ENCODE data around the gene SH3RF3. TPM values are rescaled to one million over a fixed set of nuclear protein-coding genes. Genes with fewer than 3 reads are reported as not detected.

The SH3RF3 gene
- total RNA-seq, 2 experiments from 2014 or later, result 1.9 to 2.3 TPM

GRCh38 chr2:109455731-109456691 is 327.0 kb downstream of the SH3RF3 start:
- intact Hi-C loops (cut with micrococcal nuclease), result no loop called here
- Mint-ChIP-seq H3K4me3 (no peak overlapping the region), H3K9me3 (no peaks in the 10 kb centered on the region), H3K27me3 (no peaks in the 10 kb centered on the region), H3K36me3 (ENCODE audit: low read depth) (no peaks in the 10 kb centered on the region), H3K4me1 (ENCODE audit: low read depth) (peaks cover 8% of the 10 kb centered on the region), H3K27ac (no peak overlapping the region)
- ChIA-PET POLR2A (no interaction called here), CTCF (no interaction called here)
- no peak for TF ChIP-seq CTCF (IDR thresholded peaks at IDR 0.05)
- no peak for ATAC-seq
- DNase-seq, result no peak

GRCh38 chr2:109456776-109457175 is 327.8 kb downstream of the SH3RF3 start:
- Mint-ChIP-seq H3K36me3 (ENCODE audit: low read depth) (no peaks in the 10 kb centered on the region), H3K27me3 (no peaks in the 10 kb centered on the region), H3K4me1 (ENCODE audit: low read depth) (peaks cover 8% of the 10 kb centered on the region), H3K27ac (no peak overlapping the region), H3K4me3 (no peak overlapping the region), H3K9me3 (no peaks in the 10 kb centered on the region)
- ChIA-PET POLR2A (no interaction called here), CTCF (no interaction called here)
- TF ChIP-seq CTCF (IDR thresholded peaks at IDR 0.05), result no peak
- DNase-seq (no peak), ATAC-seq (no peak)
- intact Hi-C loops (cut with micrococcal nuclease), result no loop called here

- peaks cover 8% of the 10 kb centered on the region for H3K4me1 Mint-ChIP-seq (ENCODE audit: low read depth)
- POLR2A ChIA-PET, result no interaction called here
- no peaks in the 10 kb centered on the region for H3K27me3 Mint-ChIP-seq
- ATAC-seq (no peak), DNase-seq (no peak)
- H3K36me3 Mint-ChIP-seq (ENCODE audit: low read depth), result no peaks in the 10 kb centered on the region
- intact Hi-C loops (cut with micrococcal nuclease), result no loop called here
- CTCF ChIA-PET, result no interaction called here
- no peak for TF ChIP-seq CTCF (IDR thresholded peaks at IDR 0.05)
- no peak overlapping the region for H3K27ac Mint-ChIP-seq
- no peak overlapping the region for H3K4me3 Mint-ChIP-seq
- H3K9me3 Mint-ChIP-seq, result no peaks in the 10 kb centered on the region
These were observed 328.4 kb downstream of the SH3RF3 start for GRCh38 chr2:109457366-109457765.

- Mint-ChIP-seq H3K4me1 (ENCODE audit: low read depth) (peaks cover 8% of the 10 kb centered on the region), H3K27ac (no peak overlapping the region), H3K27me3 (no peaks in the 10 kb centered on the region), H3K4me3 (no peak overlapping the region), H3K36me3 (ENCODE audit: low read depth) (no peaks in the 10 kb centered on the region), H3K9me3 (no peaks in the 10 kb centered on the region)
- intact Hi-C loops (cut with micrococcal nuclease), result no loop called here
- POLR2A ChIA-PET, result no interaction called here
- DNase-seq, result no peak
- CTCF ChIA-PET, result no interaction called here
- no peak for TF ChIP-seq CTCF (IDR thresholded peaks at IDR 0.05)
- no peak for ATAC-seq
These were observed 328.8 kb downstream of the SH3RF3 start for GRCh38 chr2:109457794-109458193.

GRCh38 chr2:109458512-109458911 is 329.5 kb downstream of the SH3RF3 start:
- Mint-ChIP-seq H3K27ac (no peak overlapping the region), H3K4me1 (ENCODE audit: low read depth) (peaks cover 8% of the 10 kb centered on the region), H3K27me3 (no peaks in the 10 kb centered on the region), H3K9me3 (no peaks in the 10 kb centered on the region), H3K36me3 (ENCODE audit: low read depth) (no peaks in the 10 kb centered on the region), H3K4me3 (no peak overlapping the region)
- ATAC-seq, result no peak
- intact Hi-C loops (cut with micrococcal nuclease), result no loop called here
- TF ChIP-seq CTCF (IDR thresholded peaks at IDR 0.05), result no peak
- DNase-seq, result no peak
- CTCF ChIA-PET, result no interaction called here
- POLR2A ChIA-PET, result no interaction called here

Data from activated CD8-positive, alpha-beta T cell treated with anti-CD3 and anti-CD28 coated beads for 36 hours (primary cell).